ENCODE data around the gene FAM89B.

The FAM89B gene

GRCh38 chr11:65575568-65576231 is 3.4 kb downstream of the FAM89B start, which contains the start of gene EHBP1L1:
TSS of gene EHBP1L1 (plus strand) at chr11:65576053. CDS start at chr11:65576303, 250 bp downstream.
- no peak for DNase-seq

- DNase-seq: no peak
Measured at GRCh38 chr11:65576232-65576866, 4.0 kb downstream of the FAM89B start.

GRCh38 chr11:65576867-65577755 is 4.8 kb downstream of the FAM89B start:
- DNase-seq: no peak

GRCh38 chr11:65577756-65578109 is 5.4 kb downstream of the FAM89B start:
- DNase-seq: no peak

- no peak for DNase-seq
Measured at GRCh38 chr11:65578134-65578533, 5.8 kb downstream of the FAM89B start.

- no peak for DNase-seq
Measured at GRCh38 chr11:65578667-65579066, 6.3 kb downstream of the FAM89B start.

GRCh38 chr11:65579291-65579690 is 7.0 kb downstream of the FAM89B start:
- no peak for DNase-seq

GRCh38 chr11:65580031-65580692 is 7.8 kb downstream of the FAM89B start:
- no peak for DNase-seq

- DNase-seq: no peak
Measured at GRCh38 chr11:65580756-65581155, 8.4 kb downstream of the FAM89B start.

- no peak for DNase-seq
Measured at GRCh38 chr11:65581928-65582327, 9.6 kb downstream of the FAM89B start.

GRCh38 chr11:65583589-65583988 is 11.3 kb downstream of the FAM89B start:
- DNase-seq: no peak

- no peak for DNase-seq
Measured at GRCh38 chr11:65584106-65584505, 11.8 kb downstream of the FAM89B start.

GRCh38 chr11:65584723-65585171 is 12.4 kb downstream of the FAM89B start:
- DNase-seq: no peak

- no peak for DNase-seq
Measured at GRCh38 chr11:65585396-65586246, 13.3 kb downstream of the FAM89B start.

GRCh38 chr11:65586247-65586630 is 13.9 kb downstream of the FAM89B start:
- DNase-seq: no peak

- no peak for DNase-seq
Measured at GRCh38 chr11:65586676-65587075, 14.3 kb downstream of the FAM89B start.

- no peak for DNase-seq
Measured at GRCh38 chr11:65588199-65589054, 16.1 kb downstream of the FAM89B start.

- DNase-seq: no peak
Measured at GRCh38 chr11:65589444-65590239, 17.3 kb downstream of the FAM89B start.

GRCh38 chr11:65590240-65590738 is 18.0 kb downstream of the FAM89B start:
- no peak for DNase-seq

All from NCI-H2227 treated with DMSO at 0.1 percent for 48 hours (cell line).